ENCODE measurements around the gene EGFR.

- no peak for TF ChIP-seq CTCF (conservative IDR thresholded peaks at IDR 0.05)
- no peak for TF ChIP-seq ZFX (IDR thresholded peaks at IDR 0.05)
These were observed 153.3 kb downstream of the EGFR start for GRCh38 chr7:55172161-55172560.

Measured in C4-2B (cell line).